NCI-H226 (cell line): ENCODE data around the gene BNC2.
"Not testable (repeated sequence)": the region's sequence is repeated elsewhere in the genome, so short reads cannot be mapped to it uniquely, and the experiment has no call there.

Source experiments
- DNase-seq: peaks from one replicate; pipeline ENCODE4 v3.0.0-alpha.2; 2015

BNC2 gene

GRCh38 chr9:16484180-16484579 lies 386.3 kb downstream of the BNC2 start:
- DNase-seq = no peak

- DNase-seq = no peak
These were observed 387.7 kb downstream of the BNC2 start for GRCh38 chr9:16482764-16483163.

GRCh38 chr9:16480584-16480983 lies 389.9 kb downstream of the BNC2 start:
- not testable (repeated sequence) for DNase-seq

- no peak for DNase-seq
These were observed 394.5 kb downstream of the BNC2 start for GRCh38 chr9:16475996-16476395.

GRCh38 chr9:16475257-16475656 lies 395.2 kb downstream of the BNC2 start:
- no peak for DNase-seq

GRCh38 chr9:16469184-16469583 lies 401.3 kb downstream of the BNC2 start:
- no peak for DNase-seq

GRCh38 chr9:16461851-16462250 lies 408.6 kb downstream of the BNC2 start:
- DNase-seq = no peak

GRCh38 chr9:16461137-16461840 lies 409.2 kb downstream of the BNC2 start:
- DNase-seq = no peak

- DNase-seq = no peak
These were observed 409.8 kb downstream of the BNC2 start for GRCh38 chr9:16460696-16461095.

GRCh38 chr9:16459421-16460148 lies 410.9 kb downstream of the BNC2 start:
- DNase-seq = no peak

GRCh38 chr9:16458696-16459420 lies 411.6 kb downstream of the BNC2 start:
- no peak for DNase-seq

- DNase-seq = no peak
These were observed 414.6 kb downstream of the BNC2 start for GRCh38 chr9:16455842-16456241.

GRCh38 chr9:16453390-16453789 lies 417.1 kb downstream of the BNC2 start:
- no peak for DNase-seq

GRCh38 chr9:16450578-16450977 lies 419.9 kb downstream of the BNC2 start:
- no peak for DNase-seq

- no peak for DNase-seq
These were observed 420.4 kb downstream of the BNC2 start for GRCh38 chr9:16450043-16450442.

- no peak for DNase-seq
These were observed 421.3 kb downstream of the BNC2 start for GRCh38 chr9:16449076-16449730.

- no peak for DNase-seq
These were observed 422.5 kb downstream of the BNC2 start for GRCh38 chr9:16447946-16448345.

GRCh38 chr9:16446636-16447035 lies 423.8 kb downstream of the BNC2 start:
- no peak for DNase-seq

GRCh38 chr9:16445141-16445920 lies 425.1 kb downstream of the BNC2 start:
- DNase-seq = peak; percentile 96

GRCh38 chr9:16442622-16443021 lies 427.8 kb downstream of the BNC2 start:
- peak; percentile 76 for DNase-seq

GRCh38 chr9:16441791-16442190 lies 428.7 kb downstream of the BNC2 start:
- no peak for DNase-seq

- DNase-seq = not testable (repeated sequence)
These were observed 431.6 kb downstream of the BNC2 start for GRCh38 chr9:16438831-16439230.

- DNase-seq = no peak
These were observed 433.9 kb downstream of the BNC2 start for GRCh38 chr9:16436545-16436944.
